Suppressor macrophage (primary cell): ENCODE results near the gene ARGLU1.
A peak's percentile ranks its signal among the peaks of the same experiment; 100 is the strongest.

ENCODE experiments used
- DNase-seq, 4 experiments: peaks; one replicate each; pipeline ENCODE4 v3.0.0-alpha.2; 2020 to 2022

Gene ARGLU1

GRCh38 chr13:106523576-106523975, 44.4 kb downstream of the ARGLU1 start:
- DNase-seq, result no peak

- no peak for DNase-seq
These were observed 44.9 kb downstream of the ARGLU1 start for GRCh38 chr13:106522898-106523525.

- no peak for DNase-seq
These were observed 45.7 kb downstream of the ARGLU1 start for GRCh38 chr13:106522112-106522705.

- DNase-seq, result no peak
These were observed 46.7 kb downstream of the ARGLU1 start for GRCh38 chr13:106521095-106521799.

- no peak for DNase-seq
These were observed 47.5 kb downstream of the ARGLU1 start for GRCh38 chr13:106520251-106521054.

- DNase-seq, result no peak
These were observed 49.4 kb downstream of the ARGLU1 start for GRCh38 chr13:106518512-106518911.

- DNase-seq, result no peak
These were observed 50.7 kb downstream of the ARGLU1 start for GRCh38 chr13:106517109-106517847.

- DNase-seq, result no peak
These were observed 52.2 kb downstream of the ARGLU1 start for GRCh38 chr13:106515635-106516254.

- DNase-seq, result no peak
These were observed 52.9 kb downstream of the ARGLU1 start for GRCh38 chr13:106514928-106515634.

GRCh38 chr13:106513025-106513983, 54.6 kb downstream of the ARGLU1 start:
- no peak for DNase-seq

GRCh38 chr13:106507560-106508274, 60.2 kb downstream of the ARGLU1 start:
- DNase-seq, result peak; percentile 13 to 50 (median 19)

- no peak for DNase-seq
These were observed 61.7 kb downstream of the ARGLU1 start for GRCh38 chr13:106506286-106506685.

- no peak for DNase-seq
These were observed 62.2 kb downstream of the ARGLU1 start for GRCh38 chr13:106505732-106506131.

GRCh38 chr13:106505295-106505694, 62.6 kb downstream of the ARGLU1 start:
- DNase-seq, result no peak

- no peak for DNase-seq
These were observed 64.0 kb downstream of the ARGLU1 start for GRCh38 chr13:106503730-106504453.

- no peak for DNase-seq
These were observed 64.7 kb downstream of the ARGLU1 start for GRCh38 chr13:106503272-106503671.

GRCh38 chr13:106500445-106500844, 67.5 kb downstream of the ARGLU1 start:
- DNase-seq, result no peak

GRCh38 chr13:106499896-106500295, 68.0 kb downstream of the ARGLU1 start:
- DNase-seq, result peak in 2 of 4 experiments; percentile 15 to 25

- DNase-seq, result no peak
These were observed 68.8 kb downstream of the ARGLU1 start for GRCh38 chr13:106499113-106499512.
